Thyroid gland (tissue), 4 donors: ENCODE results near the gene EDEM3. TPM values are rescaled to one million over a fixed set of nuclear protein-coding genes. Genes with fewer than 3 reads are reported as not detected.
"Not testable (repeated sequence)": the region's sequence is repeated elsewhere in the genome, so short reads cannot be mapped to it uniquely, and the experiment has no call there.

Experiments
- DNase-seq, 2 donors: peaks; one replicate each; pipeline ENCODE4 v3.0.0-alpha.2; 2019
- H3K27ac ChIP-seq, 3 donors: fragments of 200-600 bp; sonication (generic); 1 replicate in 2 of 3; 2 replicates in 1 of 3; pipeline ENCODE4 v1.5.1; 2016 to 2019; ENCODE audit warnings: mild to moderate bottlenecking in 1 of 3, moderate library complexity in 1 of 3
- H3K27me3 ChIP-seq: fragments of 200-600 bp; sonication (generic); one replicate; pipeline ENCODE4 v1.5.1; 2019
- H3K36me3 ChIP-seq, 2 donors: fragments of 200-600 bp; sonication (generic); one replicate each; pipeline ENCODE4 v1.5.1; 2016 to 2019
- H3K4me1 ChIP-seq, 2 donors: fragments of 200-600 bp; sonication (generic); one replicate each; pipeline ENCODE4 v1.5.1; 2017 to 2019
- H3K4me3 ChIP-seq, 3 donors: fragments of 200-600 bp; sonication (generic); replicated peaks in 1 of 3; 1 replicate in 2 of 3; 2 replicates in 1 of 3; pipeline ENCODE4 v1.5.1; 2016; ENCODE audit warnings: mild to moderate bottlenecking in 1 of 3
- H3K9me3 ChIP-seq: fragments of 200-600 bp; sonication (generic); one replicate; pipeline ENCODE4 v1.5.1; 2017
- POLR2A ChIP-seq, 2 donors: fragments of 450-650 bp; IDR thresholded peaks; one replicate each; pipeline ENCODE4 v1.6.1; 2017; ENCODE audit warnings: antibody characterized with exemption in 2 of 2, mild to moderate bottlenecking in 2 of 2, moderate library complexity in 1 of 2
- WGBS, 2 donors: methylation state at CpG; one replicate each; pipeline ENCODE4 v1.1.5; 2017; 5-methylcytosine and 5-hydroxymethylcytosine counted together
- intact Hi-C: fragments of 100-400 bp; cut with DNase I; formaldehyde crosslinking; loops from one replicate; pipeline ENCODE4 v1.15.1; 2023
- total RNA-seq, 4 donors: library from RNA; depleted of rRNA; stranded (reverse); fragments of >200 nt; gene quantifications; one replicate each; pipeline ENCODE4 v1.2.3, GENCODE V29; 2016
- TF ChIP-seq, protein P1 (sequence below), 6 experiments: fragments of 200-600 bp in 3 of 6; fragments of 450-650 bp in 3 of 6; sonication (generic) in 3 of 6; IDR thresholded peaks; one replicate each; pipeline ENCODE4 v1.5.1; 2016 to 2019; ENCODE audit warnings: antibody characterized with exemption in 6 of 6, mild to moderate bottlenecking in 2 of 6, inconsistent platforms in 1 of 6, moderate library complexity in 1 of 6

The EDEM3 gene
- total RNA-seq, 4 donors from 2014 or later: 29.3 to 43.0 (median 35.9) TPM

DNA sequence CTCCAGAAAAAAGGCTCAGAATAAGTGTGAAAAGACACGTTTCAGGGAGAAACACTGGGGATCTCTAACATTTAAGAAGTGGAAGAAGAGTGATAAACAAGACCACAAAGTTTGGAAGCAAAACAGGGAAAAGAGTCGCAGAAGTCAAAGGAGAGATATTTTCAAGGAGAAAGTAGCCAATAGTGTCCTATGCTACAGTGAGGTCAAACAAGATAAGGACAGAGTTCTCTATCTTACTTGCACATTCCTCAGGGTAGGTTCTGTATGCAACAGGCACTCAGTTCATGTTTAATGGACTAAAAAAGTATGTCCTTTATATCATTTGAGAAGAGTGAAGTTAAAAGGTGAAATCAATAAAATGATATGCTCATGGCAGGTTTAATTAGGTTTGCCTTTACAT, 13.8 kb upstream of the EDEM3 start:
- intact Hi-C loops: no loop called here
- H3K9me3 ChIP-seq: no peaks in the 10 kb centered on the region
- TF ChIP-seq POLR2A (IDR thresholded peaks at IDR 0.05): no peak
- TF ChIP-seq, protein P1, sequence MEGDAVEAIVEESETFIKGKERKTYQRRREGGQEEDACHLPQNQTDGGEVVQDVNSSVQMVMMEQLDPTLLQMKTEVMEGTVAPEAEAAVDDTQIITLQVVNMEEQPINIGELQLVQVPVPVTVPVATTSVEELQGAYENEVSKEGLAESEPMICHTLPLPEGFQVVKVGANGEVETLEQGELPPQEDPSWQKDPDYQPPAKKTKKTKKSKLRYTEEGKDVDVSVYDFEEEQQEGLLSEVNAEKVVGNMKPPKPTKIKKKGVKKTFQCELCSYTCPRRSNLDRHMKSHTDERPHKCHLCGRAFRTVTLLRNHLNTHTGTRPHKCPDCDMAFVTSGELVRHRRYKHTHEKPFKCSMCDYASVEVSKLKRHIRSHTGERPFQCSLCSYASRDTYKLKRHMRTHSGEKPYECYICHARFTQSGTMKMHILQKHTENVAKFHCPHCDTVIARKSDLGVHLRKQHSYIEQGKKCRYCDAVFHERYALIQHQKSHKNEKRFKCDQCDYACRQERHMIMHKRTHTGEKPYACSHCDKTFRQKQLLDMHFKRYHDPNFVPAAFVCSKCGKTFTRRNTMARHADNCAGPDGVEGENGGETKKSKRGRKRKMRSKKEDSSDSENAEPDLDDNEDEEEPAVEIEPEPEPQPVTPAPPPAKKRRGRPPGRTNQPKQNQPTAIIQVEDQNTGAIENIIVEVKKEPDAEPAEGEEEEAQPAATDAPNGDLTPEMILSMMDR (IDR thresholded peaks at IDR 0.05): no peak
- H3K36me3 ChIP-seq: no peaks in the 10 kb centered on the region
- H3K27ac ChIP-seq: no peak overlapping the region
- H3K4me1 ChIP-seq: no peaks in the 10 kb centered on the region
- WGBS, 2 donors: 75 to 79% methylated on average over 2 of the region's 2 CpGs
- no peak for DNase-seq
- no peak overlapping the region for H3K4me3 ChIP-seq
- H3K27me3 ChIP-seq: no peaks in the 10 kb centered on the region

DNA sequence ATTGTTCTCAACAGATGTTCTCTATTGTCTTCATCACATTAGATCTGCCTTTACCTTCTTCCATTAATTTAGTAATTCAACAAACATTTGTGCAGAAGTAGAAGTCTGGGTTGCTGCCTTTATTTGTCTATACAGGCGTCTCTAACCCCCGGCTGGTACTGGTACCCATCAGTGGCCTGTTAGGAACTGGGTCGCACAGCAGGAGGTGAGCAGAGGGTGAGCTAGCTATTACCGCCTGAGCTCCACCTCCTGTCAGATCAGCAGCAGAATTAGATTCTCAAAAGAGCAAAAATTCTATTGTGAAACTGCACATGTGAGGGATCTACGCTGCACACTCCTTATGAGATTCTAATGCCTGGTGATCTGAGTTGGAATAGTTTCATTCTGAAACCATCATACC, 12.9 kb upstream of the EDEM3 start:
- Histone ChIP-seq H3K4me1 (no peaks in the 10 kb centered on the region), H3K27me3 (no peaks in the 10 kb centered on the region), H3K36me3 (no peaks in the 10 kb centered on the region), H3K9me3 (no peaks in the 10 kb centered on the region), H3K4me3 (no peak overlapping the region), H3K27ac (no peak overlapping the region)
- DNase-seq: no peak
- 91 to 92% methylated on average over 5 of the region's 5 CpGs for WGBS, 2 donors
- no peak for TF ChIP-seq POLR2A (IDR thresholded peaks at IDR 0.05)
- TF ChIP-seq, protein P1 (IDR thresholded peaks at IDR 0.05): no peak
- intact Hi-C loops: no loop called here

DNA sequence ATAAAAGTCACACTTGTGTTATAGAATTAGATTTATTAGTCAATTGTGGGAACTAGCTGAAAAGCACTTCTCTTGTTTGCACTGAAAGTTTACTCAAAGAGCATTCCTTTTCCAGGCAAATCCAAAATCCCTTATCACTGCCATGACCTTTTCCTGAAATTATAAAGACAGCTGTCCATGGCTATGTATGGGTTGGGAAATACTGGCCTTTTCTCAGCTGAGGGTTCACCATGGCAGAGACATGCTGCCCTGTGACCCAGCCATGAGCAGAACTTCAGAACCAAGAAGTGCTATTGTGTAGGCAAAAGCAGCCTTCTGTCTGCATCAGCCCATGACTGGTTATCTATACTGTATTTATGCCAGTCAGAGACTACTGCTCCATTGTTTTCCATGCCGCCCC, 9.8 kb upstream of the EDEM3 start:
- TF ChIP-seq, protein P1 (IDR thresholded peaks at IDR 0.05): no peak
- no peak for TF ChIP-seq POLR2A (IDR thresholded peaks at IDR 0.05)
- Histone ChIP-seq H3K36me3 (no peaks in the 10 kb centered on the region), H3K4me3 (no peak overlapping the region), H3K9me3 (no peaks in the 10 kb centered on the region), H3K4me1 (no peaks in the 10 kb centered on the region), H3K27ac (no peak overlapping the region), H3K27me3 (no peaks in the 10 kb centered on the region)
- intact Hi-C loops: no loop called here
- WGBS, 2 donors: 91 to 95% methylated on average over 1 of the region's 1 CpG
- no peak for DNase-seq

DNA sequence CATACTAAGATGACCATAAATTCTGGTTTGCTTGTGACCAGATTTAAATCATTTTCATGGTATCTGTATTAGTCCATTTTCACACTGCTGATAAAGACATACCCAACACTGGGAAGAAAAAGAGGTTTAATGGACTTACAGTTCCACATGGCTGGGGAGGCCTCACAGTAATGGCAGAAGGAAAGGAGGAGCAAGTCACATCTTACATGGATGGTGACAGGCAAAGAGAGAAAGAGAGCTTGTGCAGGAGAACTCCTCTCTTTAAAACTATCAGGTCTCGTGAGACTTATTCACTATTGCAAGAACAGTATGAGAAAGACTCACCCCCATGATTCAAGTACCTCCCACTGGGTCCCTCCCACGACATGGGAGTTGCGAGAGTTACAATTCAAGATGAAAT, 8.9 kb upstream of the EDEM3 start:
- H3K4me3 ChIP-seq, H3K4me1 ChIP-seq, H3K9me3 ChIP-seq, H3K27me3 ChIP-seq, H3K27ac ChIP-seq, DNase-seq, intact Hi-C loops, H3K36me3 ChIP-seq: not testable (repeated sequence)
- 97 to 98% methylated on average over 3 of the region's 3 CpGs for WGBS, 2 donors

DNA sequence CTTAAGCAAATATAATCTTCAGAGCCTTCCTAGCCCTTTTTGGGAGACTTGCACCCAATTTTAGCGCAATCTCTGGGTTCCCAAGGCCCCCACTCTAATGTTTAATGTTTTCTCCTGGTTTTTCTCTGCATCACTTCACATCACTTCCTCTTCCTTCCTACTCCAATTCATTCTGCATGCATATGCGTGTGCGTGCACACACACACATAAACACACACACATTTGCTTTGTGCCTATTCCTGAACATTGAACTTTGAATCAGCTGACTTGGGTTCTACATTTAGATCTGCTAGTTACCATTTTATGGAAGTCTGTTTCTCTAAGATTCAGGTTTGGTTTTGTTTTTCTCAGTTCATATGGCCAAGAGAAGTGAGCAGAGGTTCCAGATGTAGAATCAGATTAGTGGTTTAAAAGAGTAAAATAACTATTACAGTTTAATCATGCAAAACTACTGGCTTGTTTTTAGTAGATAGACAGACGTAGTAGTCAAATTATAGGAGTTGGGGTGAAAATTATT, 7.4 kb upstream of the EDEM3 start:
- Histone ChIP-seq H3K9me3 (no peaks in the 10 kb centered on the region), H3K27me3 (no peaks in the 10 kb centered on the region), H3K4me1 (no peaks in the 10 kb centered on the region), H3K27ac (no peak overlapping the region), H3K4me3 (no peak overlapping the region), H3K36me3 (no peaks in the 10 kb centered on the region)
- DNase-seq: no peak
- 88 to 89% methylated on average over 4 of the region's 4 CpGs for WGBS, 2 donors
- intact Hi-C loops: no loop called here
- no peak for TF ChIP-seq POLR2A (IDR thresholded peaks at IDR 0.05)
- TF ChIP-seq, protein P1 (IDR thresholded peaks at IDR 0.05): no peak

DNA sequence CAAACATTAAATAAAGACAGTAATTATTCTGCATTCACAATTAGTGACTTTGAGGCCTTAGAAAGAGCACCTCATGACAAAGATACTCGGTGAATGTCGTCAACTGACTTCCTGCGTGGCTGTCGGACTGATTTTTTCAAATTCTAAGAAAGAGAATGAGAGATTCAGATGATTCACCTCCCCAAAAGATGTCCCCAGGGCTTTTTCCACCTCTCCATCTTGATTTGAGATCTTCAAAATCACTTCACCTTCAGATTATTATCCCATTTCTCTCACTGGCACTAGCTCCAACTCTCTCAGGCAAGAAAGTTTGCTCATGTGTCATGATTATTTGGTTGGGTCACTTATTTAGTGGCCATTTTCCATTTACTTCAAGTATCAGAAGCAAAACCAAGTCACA, 5.0 kb upstream of the EDEM3 start:
- no peak for DNase-seq
- H3K9me3 ChIP-seq: no peaks in the 10 kb centered on the region
- intact Hi-C loops: no loop called here
- TF ChIP-seq POLR2A (IDR thresholded peaks at IDR 0.05): no peak
- TF ChIP-seq, protein P1 (IDR thresholded peaks at IDR 0.05): no peak
- no peaks in the 10 kb centered on the region for H3K27me3 ChIP-seq
- no peak overlapping the region for H3K27ac ChIP-seq
- peaks cover 0 to 4% of the 10 kb centered on the region in 2 donors for H3K4me1 ChIP-seq
- no peak overlapping the region for H3K4me3 ChIP-seq
- WGBS, 2 donors: 95 to 98% methylated on average over 4 of the region's 4 CpGs
- H3K36me3 ChIP-seq: no peaks in the 10 kb centered on the region
